ENCODE results near the gene ABCG1.

The ABCG1 gene

DNA sequence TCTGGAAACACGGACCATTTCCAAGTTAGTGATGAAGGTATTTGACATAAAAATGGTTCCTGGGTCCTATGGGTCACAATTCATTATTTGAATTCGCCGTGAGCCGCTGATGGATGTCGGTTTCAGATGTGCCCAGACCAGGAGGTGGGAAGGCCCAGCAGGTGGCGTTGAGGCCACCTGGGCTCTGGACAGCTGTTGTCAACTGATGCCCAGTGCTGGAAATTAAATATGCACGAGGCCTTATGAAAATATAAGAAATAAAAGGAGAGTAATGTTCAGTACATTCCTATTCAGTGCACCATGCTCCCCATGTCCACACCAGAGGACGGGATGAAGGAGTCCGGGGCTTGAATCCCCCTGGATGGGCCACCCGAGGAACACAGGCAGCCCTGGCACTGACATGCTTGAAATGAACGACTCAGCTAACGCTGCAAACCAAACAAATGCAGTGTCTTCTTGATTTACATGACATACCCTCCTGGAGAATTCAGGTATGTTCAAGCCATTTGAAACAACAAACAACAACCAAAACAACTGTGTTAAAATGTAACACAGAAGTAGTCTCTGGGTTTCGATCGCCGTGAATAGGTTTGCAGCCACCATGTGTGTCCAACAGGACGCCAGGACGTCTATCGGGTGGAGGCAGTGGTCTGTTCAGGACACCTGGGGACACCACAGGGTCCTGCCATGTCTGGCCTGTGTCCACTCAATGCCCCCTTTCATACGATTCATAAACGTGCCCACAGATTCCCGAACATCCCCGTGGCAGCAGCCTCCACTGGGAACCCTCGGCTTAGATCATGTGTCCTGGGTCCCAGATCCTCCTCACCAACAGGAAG is 90.2 kb downstream of the ABCG1 start:
- no peak for DNase-seq

DNA sequence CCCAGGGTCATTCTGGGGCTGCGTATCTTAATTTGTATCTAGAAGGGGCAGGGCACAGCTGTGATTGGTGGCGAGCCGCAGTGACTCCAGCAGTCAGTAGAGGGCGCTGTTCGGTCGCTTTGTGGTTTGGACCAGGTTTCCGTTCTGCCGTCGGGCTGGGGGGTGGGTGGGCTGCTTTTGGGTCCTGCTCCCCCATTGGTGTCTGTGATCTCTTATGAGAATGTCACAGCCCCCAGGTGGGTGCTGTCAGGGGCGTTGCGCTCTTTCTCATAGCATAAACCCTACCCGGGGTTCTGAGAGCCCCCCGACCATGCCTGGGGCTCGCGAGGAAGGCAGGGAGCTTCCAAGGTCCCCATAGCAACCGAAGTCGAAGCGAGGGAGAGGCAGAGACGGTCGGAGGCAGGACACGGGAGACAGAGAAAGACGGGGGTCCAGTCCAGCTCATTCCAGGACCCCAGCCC is 90.8 kb downstream of the ABCG1 start:
- no peak for DNase-seq

DNA sequence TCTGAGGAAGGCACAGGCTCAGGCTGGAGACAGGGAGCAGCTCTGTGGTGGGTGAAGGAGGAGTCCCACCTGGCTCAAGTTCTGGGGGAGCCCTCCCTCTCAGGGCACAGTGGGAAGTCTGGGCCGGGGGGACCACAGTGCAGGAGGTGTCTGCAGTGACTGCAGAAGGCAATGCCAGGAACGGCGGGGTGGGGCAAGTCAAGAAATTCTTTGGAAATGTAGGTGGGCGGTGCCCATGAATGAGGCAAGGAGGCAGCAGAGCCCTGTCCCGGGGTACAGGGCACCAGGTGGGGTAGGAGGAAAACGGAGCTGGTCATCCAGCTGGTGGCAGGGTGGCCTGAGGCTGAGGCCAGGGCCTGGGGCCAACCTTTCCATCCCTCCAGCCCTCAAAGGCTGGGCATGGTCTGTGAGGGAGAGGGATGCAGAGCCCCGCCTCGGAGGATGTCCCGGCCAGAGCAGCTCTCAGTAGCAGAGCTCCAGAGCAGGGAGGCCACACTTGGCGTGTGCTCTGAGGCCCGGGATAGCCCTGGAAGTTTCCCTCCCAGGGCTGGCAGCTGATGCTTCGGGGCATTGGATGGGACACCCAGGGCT is 91.6 kb downstream of the ABCG1 start:
- no peak for DNase-seq

DNA sequence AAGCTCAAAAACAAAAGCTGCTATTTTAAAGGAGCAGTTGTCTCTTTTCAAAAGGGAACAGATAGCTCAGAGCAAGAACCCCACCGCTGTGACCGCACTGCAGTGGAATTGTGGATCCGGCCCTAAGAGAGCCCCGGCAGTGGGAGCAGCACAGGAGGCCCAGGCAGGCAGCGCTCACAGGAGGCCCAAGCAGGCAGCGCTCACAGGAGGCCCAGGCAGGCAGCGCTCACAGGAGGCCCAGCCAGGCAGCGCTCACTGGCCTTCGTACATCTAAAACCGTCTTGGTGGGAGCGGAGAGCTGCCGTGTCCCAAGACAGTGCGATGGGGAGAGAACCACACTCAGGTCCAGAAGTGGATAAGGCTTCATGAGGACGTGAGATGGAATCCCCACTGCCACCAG is 92.2 kb downstream of the ABCG1 start:
- no peak for DNase-seq

DNA sequence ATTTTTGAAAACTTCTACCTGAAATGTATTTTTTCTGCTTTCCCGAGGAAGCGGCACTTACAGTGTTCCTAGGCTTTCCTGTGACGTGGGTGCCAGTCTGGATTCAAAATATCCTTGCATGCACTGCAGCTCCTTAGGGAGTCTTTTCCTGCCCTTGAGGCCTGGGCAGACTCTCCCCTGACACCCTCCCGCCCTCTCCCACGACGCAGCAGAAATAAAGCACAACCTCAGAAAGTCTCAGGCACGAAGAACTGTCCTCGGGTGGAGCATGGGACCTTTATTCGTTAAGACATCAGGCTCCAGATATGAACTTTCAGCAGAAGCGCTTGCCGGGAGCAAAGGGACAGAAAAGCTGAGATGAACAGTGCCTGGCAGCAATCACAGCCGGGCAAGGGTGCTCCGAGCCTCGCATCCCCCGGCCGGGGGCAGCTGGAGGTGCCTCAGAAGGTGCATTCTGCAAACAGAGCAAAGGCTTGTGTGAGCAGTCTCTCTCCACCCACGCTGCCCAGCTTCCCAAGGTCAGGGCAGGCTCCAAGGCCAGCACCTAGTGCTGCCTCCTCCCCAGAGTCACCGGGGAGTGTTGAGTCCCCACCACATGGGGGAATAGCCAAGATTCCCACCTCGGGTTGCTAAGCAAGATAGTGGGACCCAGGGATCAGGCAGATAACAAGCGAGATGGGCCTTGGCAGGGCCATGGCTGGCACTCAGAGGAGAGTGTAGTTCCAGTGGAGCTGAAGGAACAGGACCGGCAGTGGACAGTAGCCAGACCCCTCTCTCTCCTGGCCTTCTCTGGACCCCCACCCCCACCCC is 93.1 kb downstream of the ABCG1 start:
- no peak for DNase-seq

DNA sequence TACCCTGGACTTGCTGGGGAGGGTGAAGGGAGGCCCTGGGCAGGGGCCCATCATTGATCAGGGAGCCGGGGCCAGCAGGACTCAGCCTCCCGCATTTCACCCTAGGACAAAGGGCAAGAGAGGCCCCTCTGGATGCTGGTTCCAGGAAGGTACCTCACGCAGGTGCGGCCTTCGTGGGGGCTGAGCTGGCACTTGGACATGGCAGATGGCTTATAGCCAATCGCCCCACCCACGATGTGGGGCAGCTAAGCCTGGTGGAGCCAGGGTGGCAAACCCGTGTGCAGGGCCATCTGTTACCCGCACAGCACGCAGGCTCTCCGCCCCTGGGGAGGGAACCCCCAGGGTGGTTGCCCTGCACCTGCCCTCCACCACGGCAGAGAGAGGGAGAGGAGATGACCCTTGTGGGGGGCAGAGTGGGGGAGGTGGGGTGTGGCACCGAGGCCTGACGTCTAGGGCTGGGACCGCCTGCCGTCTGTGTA is 93.7 kb downstream of the ABCG1 start:
- no peak for DNase-seq

DNA sequence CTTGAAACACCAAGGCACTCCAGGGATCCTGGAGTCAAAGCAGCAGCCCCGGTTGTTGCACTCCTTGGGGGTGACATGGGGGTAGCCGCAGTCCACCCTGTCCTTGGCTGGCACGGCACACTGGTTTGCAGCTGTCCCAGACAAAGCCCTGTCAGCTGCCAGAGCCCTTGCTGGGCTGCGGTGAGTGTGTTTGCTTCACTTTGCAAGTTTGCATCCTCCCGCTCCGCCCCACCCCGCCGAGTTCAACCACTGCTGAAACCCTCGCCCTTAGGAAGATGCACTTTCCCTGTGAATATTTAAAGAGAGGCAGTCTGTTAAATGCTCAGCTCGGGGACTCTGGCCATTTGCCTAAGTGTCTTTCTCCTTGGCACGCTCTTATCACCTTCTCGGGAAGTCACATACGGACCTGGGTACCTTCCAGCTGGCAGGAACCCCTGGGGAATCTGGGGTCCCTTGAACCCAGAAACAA is 94.6 kb downstream of the ABCG1 start:
- DNase-seq = no peak

DNA sequence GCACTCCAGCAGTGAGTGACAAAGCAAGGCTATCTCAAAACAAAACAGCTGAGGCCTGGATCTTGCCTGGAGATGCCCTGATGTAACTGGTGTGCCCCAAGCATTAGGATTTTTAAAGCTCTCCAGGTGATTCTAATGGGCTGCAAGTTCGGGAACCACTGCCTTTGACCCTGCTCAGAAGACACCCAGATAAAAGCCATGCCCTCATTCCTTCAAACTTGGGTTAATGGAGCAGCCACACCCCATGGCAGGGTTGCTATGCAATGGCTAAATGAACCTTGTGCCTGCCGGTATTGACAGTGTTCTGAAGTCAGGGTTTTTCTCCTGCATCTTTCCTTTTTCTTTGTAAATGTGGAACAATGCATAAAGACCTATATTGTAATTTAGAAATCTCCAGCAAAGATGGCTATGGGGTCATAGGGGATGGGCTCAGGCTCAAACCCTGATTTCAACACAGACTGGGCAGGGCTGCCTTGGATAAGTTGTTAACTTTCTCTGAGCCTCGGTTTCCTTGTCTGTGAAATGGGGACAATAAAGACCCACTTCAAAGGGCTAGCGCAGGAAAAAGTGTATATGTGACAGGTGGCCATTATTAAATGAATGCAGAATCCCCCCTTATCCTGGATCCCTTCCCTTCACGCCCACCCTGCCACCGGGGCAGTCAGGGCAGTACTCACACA is 95.8 kb downstream of the ABCG1 start:
- no peak for DNase-seq

DNA sequence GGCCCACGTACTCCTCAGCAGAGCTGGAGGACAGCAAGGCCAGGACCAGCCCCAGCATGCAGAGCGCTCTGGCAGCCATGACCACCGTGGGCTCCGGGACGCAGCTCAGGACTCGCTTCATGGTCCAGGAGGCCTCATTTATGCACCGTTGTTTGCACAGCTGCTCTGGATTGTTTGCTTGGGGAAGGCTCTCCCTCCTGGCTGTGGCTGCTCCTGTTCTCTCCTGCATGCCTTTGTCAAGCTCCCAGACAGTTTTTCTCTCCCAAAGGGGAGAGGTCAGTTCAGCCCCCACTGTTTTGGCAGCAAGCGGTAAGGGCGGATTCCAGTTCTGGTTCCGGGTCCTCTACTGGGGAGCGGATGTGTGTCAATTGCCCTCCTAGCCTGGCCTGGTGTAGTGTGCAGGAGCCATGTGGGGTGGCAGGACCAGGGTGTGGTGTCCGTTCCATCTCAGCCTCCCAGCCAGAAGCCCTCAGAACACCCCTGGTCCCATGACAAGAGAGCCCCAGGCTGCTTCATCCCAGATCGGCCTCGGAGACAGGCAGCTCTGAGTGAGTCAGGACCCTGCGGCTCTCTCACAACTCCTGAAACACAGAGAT is 96.5 kb downstream of the ABCG1 start, which contains the start of gene TFF3:
TFF3 (minus strand) TSS at position 114 of the 596 bp plus-strand sequence; CDS start at position 79, 35 bp downstream.
- no peak for DNase-seq

DNA sequence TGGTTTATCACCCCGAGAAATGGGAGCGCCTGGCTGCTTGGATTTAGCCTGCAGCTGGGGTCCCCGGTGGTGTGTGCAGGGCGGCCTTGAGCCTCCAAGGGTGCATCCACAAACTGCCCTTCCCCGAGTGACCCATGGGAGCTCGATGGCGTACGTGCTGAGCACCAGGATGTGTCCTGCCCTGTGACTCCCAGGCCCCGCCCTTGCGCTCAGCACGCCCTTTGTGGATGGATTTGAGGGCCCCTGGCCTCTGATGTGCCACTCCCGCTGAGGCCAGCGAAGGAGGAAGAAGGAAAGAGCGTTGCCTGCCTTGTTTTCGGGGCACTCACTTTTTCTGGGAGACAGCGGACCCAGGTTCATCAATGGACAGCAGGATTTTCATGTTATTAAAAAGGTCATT is 98.0 kb downstream of the ABCG1 start:
- DNase-seq = no peak

DNA sequence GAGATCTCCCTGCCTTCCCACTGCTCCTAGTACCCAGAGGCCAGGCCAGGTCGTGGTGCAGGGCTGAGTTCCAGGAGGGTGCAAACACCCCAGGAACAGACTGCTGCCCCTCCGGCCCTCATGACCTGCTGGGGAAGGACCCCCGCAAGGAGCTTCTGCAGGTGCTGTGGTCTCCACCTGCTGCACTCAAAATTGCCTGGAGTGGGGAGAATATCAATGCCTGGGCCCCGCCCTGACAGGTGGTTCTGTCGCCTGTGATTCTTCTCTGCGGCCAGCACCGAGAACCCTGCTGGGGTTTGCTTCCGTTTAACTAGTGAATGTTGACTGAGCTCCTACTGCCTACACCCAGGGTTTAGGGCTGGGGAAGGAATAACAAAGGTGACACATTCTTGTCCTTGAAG is 98.4 kb downstream of the ABCG1 start:
- DNase-seq = no peak

DNA sequence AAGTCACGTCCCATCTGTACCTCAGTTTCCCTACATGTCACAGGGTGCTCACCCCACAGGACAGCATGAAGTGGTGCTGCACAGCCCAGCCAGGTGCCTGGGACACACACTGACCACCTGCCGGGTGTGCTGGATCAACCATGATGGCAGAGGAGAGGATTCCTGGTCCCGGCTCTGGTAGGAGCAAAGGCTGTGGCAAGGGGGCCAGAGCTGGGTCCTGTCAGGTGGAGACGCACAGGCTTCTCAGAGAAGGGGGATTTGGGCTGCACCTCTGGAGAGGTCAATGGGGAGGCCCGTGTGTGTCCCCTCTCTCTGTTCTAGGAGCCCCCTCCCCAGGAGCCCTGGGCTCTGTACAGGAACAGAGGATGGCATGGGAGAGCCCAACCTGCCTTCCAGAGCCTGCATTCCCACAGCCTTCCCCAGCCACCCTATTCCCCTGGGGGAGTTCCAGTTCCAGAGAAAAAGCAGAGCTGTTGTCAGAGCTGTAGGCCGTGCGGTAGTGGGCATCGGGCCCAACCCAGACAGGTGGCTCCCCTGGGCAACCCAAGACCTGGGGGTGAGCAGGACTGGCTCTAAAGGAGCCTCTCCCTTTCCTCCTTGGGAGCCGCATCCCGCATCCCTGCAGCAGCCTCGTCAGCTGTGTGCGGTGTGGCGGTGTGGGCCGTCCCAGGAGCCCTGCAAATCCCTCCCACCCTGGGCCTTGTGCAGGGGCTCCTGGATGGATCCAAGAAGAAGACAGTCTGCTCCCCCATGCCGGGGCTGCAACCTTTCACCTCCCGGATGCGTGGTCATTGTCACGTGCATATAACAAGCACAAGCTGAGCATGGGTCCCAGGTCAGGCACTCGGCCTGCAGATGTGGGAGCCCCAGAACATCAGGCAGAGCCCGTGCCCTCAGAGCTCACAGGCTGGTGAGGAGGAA is 99.1 kb downstream of the ABCG1 start:
- no peak for DNase-seq

DNA sequence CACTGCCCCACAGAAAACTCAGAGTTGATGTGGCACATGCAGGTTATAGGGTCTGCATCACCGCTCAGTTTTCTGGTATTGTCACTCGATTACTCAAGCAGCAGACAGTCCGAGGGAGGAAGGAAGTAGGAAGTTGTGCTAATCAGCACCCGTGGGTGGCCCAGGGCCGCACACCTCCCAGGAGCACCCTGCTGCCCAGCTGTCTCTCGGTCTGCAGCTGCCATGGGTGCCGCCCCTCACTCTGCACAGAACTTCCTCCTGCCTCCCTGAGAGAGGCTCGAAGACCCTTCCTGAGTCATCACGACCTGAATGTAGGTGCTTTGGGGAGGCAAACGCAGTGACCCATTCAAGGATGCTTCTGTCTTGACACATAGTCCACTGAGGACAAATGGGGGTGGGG is 100.4 kb downstream of the ABCG1 start:
- DNase-seq = no peak

DNA sequence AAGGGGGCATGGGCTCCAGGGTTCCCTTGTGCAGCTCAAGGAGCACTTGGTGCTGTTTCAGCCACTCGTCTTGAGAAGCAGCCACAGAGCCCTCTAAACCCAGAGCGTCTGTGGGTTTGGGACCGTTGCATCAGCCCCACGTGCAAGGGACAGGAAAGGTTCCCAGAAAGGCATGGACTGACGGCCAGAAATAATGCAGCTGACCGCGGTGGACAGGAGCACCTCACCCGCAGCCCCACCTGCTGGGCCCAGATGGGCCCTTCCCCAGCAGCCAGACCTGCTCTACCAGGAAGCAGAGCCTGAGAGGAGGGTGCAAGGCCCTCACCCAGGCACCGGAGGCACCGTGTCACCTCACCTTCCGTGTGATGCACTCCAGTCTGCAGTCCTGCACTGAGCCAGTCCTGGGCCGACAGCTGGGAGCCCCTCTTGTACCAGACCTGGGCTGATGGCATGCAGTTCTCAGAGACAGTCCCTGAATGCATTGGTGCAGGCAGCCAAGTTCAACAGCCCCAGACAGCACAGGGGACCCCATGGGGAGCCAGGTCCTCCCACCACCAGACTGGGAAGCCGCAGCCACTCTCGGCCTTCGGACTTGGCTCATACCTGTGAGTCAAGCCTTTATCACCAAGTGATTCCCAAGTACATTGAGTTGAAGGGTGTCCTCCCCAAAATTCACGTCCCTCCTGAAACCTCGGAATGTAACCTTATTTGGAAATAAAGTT is 101.1 kb downstream of the ABCG1 start:
- DNase-seq = no peak

DNA sequence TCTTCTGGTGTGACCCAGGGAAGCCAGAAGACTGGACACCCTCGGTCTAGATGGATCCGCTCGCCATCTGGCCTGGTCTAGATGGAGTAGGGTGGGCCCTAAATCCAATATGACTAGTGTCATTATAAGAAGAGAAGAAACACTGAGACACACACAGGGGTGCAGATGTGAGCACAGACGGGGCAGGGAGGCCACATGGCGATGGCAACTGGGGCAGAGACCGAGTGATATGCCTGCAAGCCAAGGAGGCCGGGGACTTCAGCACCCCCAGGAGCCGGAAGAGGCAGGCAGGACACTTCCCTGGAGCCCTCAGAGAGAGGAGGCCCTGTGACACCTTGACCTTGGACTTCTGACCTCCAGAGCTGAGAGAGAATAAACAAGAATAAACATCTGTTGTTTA is 101.9 kb downstream of the ABCG1 start:
- DNase-seq = no peak

DNA sequence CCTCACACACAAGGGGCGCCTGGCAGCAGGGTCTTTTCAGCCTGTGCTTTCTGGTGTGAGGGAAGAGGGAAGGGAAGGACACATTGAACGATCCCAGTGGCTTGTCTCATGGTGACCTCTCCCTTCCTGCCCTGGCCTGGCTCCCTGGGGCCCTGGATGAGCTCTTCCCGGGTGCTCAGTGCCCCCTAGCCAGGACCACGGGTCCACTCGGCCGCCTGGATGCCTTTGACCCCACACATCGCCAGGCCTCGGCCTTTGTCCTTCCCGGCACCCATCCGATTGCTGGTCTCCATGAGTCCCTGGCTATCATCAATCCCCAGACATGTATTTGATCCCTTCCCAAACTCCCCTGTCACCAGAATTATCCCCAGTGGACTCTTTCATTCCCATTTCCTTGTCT is 102.3 kb downstream of the ABCG1 start:
- no peak for DNase-seq

DNA sequence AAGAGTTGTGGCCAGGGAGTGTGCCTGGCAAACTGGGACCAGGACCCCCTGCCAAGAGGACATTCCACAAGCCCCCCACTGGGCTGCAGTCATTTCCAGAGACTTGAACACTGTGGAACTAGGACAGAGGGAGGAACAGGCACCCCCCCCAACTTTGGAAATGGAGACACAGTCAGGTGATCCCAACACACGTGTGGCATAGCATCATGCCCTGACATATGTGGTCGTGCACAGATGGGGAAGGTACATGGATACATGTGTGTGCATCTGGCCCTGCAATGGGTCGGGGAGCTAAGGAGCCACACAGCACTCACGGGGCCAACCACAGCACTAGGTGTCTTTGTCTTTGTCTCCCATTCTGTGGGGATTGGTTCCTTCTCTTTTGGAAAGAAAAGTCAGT is 102.9 kb downstream of the ABCG1 start:
- no peak for DNase-seq

DNA sequence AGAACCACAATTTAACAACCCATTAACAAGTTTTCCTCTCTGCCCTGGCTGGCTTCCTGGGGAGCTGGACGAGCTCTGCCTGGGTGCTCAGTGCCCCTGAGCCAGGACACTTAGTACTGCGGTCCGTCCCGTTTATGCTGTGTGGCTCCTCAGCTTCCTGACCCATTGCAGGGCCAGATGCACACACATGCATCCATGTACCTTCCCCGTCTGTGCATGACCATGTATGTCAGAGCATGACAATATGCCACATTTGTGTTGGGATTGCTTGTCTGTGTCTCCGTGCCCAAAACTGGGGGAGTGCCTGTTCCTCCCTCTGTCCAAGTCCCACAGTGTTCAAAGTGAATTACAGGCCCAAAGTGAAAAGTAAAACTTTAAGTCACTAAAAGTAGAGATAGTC is 106.0 kb downstream of the ABCG1 start:
- no peak for DNase-seq

DNA sequence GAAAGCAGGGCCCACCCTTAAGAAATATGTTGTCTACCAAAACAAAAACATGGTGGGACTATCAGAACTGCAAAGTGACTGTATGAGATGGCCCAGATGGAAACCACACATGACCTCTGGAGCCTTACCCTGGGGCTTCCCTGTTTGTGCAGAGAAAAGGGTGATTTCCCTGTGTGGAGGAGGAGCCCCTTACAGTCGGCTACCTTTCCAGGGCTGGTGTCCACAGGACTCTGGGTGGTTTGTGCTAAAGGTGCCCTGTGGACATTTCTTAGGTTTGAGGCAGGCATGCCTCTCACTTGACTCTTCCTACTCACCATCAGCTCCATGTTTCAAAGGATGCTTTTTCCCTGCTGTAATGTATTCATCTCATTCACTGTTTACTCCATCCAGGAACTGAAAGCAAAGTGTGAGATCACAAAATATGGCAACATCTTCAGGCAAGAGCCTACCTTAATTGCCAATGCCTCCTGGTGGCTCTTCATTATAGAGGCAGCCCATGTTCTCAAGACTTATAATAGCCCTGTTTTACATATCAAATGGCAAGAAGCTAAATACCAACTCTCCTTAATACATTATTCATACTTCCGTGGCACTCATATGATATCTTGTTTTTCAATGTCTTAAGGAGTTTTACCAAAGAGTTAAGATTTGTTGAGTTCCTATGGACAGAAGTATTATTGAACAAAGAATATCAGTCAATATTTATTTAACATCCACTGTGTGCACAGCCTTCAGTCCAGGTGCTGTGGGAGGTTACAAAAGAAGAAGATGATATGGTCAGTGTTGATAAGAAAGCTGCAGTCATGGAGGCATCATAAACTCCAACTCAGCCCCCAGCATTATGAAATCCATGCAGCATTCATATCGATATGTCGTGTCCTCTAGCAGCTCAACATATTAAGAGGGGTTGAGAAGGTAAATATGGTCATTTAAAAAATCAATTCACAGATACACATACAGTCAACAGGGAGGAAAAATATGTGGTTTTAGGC is 111.7 kb downstream of the ABCG1 start:
- DNase-seq = no peak

Data from NCI-H446 treated with DMSO at 0.1 percent for 48 hours (cell line).